Mammary epithelial cell (primary cell): ENCODE results near the gene STK16.
A peak's percentile ranks its signal among the peaks of the same experiment; 100 is the strongest.

Experiments
- CTCF ChIP-seq, 2 donors: IDR thresholded peaks in 1 of 2; conservative IDR thresholded peaks in 1 of 2; 2 replicates each; pipeline ENCODE4 v1.5.1; 2011 to 2012; ENCODE audit warnings: inconsistent platforms in 2 of 2, low read length in 2 of 2, mild to moderate bottlenecking in 2 of 2, control low read depth in 1 of 2, low read depth in 1 of 2; ENCODE audit not compliant: insufficient read depth in 1 of 2; ENCODE audit errors: extremely low read depth in 1 of 2
- EZH2 ChIP-seq: IDR thresholded peaks from 2 replicates; pipeline ENCODE4 v1.6.1; 2012; ENCODE audit warnings: low read length, inconsistent platforms, borderline replicate concordance

DNA sequence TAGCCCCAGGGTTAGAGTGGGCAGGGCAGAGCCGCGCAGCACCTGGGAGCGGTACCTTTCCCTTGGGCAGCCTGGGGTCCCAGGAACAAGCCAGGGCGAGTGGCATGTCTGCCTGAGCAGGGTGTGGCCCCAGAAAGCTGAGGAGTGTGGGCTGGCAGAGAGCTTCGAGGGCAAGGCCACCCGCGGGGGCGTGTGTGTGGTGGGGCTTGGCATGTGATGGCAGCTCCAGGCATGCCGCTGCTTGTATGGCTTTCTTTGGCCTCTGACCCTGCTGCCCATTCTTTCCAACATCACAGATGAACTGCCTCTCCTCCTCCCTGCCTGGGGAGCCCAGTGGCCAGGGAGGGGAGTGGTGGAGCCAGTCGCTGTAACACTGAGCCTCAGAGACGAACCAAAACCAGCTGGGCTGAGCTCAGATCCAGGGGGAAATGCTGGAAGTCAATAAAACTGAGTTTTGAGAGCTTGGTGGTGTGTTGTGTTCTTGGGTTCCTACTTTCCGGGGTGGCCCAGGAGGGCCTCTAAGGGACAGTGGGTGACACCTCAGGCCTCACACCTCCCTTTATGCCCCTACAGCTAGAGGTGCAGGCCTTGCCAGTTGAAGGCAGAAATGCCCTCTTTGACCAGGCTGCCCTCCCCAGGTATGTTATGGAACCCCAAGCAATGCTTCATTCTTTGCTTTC, 41.3 kb downstream of the STK16 start:
- TF ChIP-seq EZH2: no peak
- peak in 1 of 2 donors; percentile 12 for TF ChIP-seq CTCF (conservative IDR thresholded peaks at IDR 0.05 in 1 of 2, IDR thresholded peaks at IDR 0.05 in 1 of 2; ENCODE audit: extremely low read depth in 1 of 2, insufficient read depth in 1 of 2, low read depth in 1 of 2, low read length in 2 of 2)
